ENCODE measurements around the gene HOXC6. TPM values are rescaled to one million over a fixed set of nuclear protein-coding genes. Genes with fewer than 3 reads are reported as not detected.
A peak's percentile ranks its signal among the peaks of the same experiment; 100 is the strongest.

HOXC6 gene
- total RNA-seq, 1 donor from 2014 or later: 0.15 TPM

GRCh38 chr12:53989227-53990113 lies 38.8 kb upstream of the HOXC6 start:
- ATAC-seq: no peak
- intact Hi-C loops (cut with micrococcal nuclease): no loop called here
- DNase-seq: no peak

- DNase-seq: no peak
- intact Hi-C loops (cut with micrococcal nuclease): no loop called here
- no peak for ATAC-seq
Observed at GRCh38 chr12:53990311-53991076, 37.7 kb upstream of the HOXC6 start.

GRCh38 chr12:53991077-53991460 lies 37.2 kb upstream of the HOXC6 start:
- DNase-seq: no peak
- intact Hi-C loops (cut with micrococcal nuclease): no loop called here
- no peak for ATAC-seq

GRCh38 chr12:53992377-53992889 lies 35.8 kb upstream of the HOXC6 start:
- intact Hi-C loops (cut with micrococcal nuclease): no loop called here
- no peak for DNase-seq
- ATAC-seq: no peak

- intact Hi-C loops (cut with micrococcal nuclease): no loop called here
- no peak for DNase-seq
- no peak for ATAC-seq
Observed at GRCh38 chr12:53993162-53994008, 34.9 kb upstream of the HOXC6 start.

- ATAC-seq (no peak), DNase-seq (no peak)
- intact Hi-C loops (cut with micrococcal nuclease): no loop called here
Observed at GRCh38 chr12:53994009-53994263, 34.3 kb upstream of the HOXC6 start.

GRCh38 chr12:53994264-53995001 lies 33.8 kb upstream of the HOXC6 start:
- ATAC-seq: no peak
- intact Hi-C loops (cut with micrococcal nuclease): no loop called here
- DNase-seq: no peak

- no peak for ATAC-seq
- intact Hi-C loops (cut with micrococcal nuclease): no loop called here
Observed at GRCh38 chr12:53995002-53995377, 33.2 kb upstream of the HOXC6 start.

GRCh38 chr12:53995378-53996239 lies 32.6 kb upstream of the HOXC6 start:
- peak; percentile 67 for ATAC-seq
- no peak for DNase-seq
- intact Hi-C loops (cut with micrococcal nuclease): no loop called here

More at GRCh38 chr12:53995002-53995377, 33.2 kb upstream of the HOXC6 start:
- no peak for DNase-seq

DNA sequence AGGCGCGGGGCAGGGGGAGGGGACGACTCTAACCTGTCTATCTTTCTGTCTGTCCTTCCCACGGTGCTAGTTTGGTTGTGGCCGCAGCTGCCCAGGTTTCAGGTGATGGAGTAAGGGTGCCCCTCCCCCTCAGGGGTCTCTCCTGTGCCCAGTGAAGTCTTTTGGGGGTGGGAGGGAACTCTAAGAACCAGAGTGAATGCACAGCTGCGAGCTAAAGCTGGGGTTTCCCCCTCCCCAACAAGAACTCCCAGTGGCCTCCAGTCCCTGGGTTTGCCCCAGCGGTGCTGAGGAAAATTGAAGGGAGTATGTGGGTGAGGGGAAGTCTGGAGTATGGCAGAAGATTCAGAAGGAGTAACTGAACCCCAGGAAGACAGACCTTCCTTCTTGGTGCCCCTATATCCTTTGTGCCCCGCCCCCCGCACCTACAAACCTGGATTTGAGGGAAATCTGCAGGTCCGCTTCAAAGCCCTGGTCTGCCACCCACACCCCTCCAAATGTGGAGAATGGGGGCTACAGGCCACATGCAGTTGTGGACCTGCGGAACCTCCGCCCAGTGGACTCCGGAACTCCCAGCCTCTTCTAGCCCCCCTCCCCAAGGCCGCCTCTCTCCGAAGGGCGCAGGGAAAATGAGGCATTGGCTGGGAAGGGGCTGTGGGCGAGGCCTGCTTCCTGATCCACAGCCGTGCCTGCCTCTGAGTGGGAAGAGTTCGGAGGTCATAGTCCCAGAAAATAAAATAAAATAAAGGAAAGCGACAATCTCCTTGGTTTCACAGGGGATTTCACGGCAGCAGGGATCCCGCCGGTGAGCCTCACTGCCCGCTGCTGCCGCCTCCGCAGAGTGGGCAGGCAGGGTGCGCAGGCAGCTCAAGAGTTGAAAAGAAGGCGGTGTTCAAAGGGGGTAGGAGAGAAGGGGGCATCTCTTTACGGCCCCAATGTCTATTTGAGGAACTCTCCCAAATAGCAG lies 31.7 kb upstream of the HOXC6 start:
- intact Hi-C loops (cut with micrococcal nuclease): no loop called here
- ATAC-seq (no peak), DNase-seq (no peak)

DNA sequence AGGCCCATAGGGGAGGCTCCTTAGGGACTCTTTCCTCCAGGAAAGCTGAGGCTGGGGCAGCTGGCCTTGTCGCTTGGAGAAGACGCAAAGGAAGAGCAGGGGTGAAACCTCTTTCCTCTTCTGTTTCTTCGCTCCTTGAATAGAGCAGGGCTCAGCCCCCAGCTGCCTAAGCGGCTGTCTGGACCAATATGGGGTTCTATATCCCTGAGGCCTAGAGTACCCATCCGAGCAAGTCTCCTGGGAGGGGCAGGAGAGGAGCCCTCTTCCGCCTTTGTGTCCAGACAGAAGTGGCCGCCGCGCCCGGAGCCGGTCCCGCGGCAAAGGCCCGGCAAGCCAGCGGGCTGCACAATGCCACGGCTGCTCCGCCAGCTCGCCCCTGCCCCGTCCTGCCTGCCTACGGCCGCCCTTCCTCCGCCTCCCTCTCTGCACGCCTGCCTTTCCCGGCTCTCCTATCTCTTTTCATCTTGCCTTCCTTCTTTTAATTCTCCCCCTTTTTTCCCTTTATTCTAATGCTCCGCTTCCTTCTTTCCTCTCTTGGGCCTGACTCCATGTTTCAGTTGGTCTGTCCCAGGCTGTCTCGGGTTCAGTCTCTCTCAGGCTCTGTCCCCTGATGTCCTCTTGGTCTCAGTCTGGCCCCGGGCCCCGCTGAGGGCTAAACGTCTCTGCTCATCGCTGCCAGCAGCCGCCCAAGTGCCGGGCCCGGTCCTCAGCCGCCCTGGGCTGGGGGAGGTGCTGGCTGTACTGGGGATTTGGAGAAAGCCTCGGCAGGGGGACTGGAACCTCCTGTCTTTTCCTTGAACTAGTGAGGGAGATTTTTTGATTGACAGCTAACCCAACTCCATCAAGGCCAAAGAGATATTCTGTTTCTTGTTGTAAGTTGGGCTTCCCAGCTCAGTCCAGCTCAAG lies 30.8 kb upstream of the HOXC6 start:
- ATAC-seq (no peak), DNase-seq (no peak)
- intact Hi-C loops (cut with micrococcal nuclease): no loop called here

- intact Hi-C loops (cut with micrococcal nuclease): no loop called here
- DNase-seq (peak; percentile 11), ATAC-seq (no peak)
Observed at GRCh38 chr12:53998110-53998899, 29.9 kb upstream of the HOXC6 start.

DNA sequence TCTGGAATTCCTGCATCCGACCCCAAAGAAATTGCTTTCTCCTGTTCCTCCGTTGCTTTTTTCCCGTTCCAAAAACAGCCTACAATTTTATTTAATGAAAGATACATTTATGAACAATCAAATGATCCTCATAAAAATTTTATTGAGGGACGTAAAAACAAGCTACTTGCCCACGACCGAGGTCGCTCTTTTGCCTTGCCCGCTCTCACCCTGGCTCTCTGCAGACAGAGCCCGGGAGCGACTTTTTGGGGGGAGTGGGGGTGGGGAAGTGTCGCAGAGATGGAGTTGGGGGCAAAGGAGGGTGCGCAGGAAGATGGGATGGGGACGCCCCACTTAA lies 29.4 kb upstream of the HOXC6 start:
- DNase-seq: no peak
- intact Hi-C loops (cut with micrococcal nuclease): no loop called here
- ATAC-seq: no peak

- no peak for DNase-seq
- no peak for ATAC-seq
- intact Hi-C loops (cut with micrococcal nuclease): no loop called here
Observed at GRCh38 chr12:53999559-54000115, 28.6 kb upstream of the HOXC6 start.

All from left ventricle myocardium superior (tissue), 1 donor.